Testis (tissue), 2 donors: ENCODE data around the gene ZNF383.
A peak's percentile ranks its signal among the peaks of the same experiment; 100 is the strongest.

Experiments used
- POLR2A ChIP-seq: fragments of 450-650 bp; IDR thresholded peaks from one replicate; pipeline ENCODE4 v1.6.1; 2017; ENCODE audit warnings: antibody characterized with exemption, mild to moderate bottlenecking, moderate library complexity
- TF ChIP-seq, protein P1 (sequence below), 3 experiments: fragments of 450-650 bp in 2 of 3; fragments of 200-600 bp in 1 of 3; sonication (generic) in 1 of 3; IDR thresholded peaks; one replicate each; pipeline ENCODE4 v1.5.1; 2016 to 2019; ENCODE audit warnings: antibody characterized with exemption in 3 of 3, mild to moderate bottlenecking in 2 of 3, moderate library complexity in 1 of 3

DNA sequence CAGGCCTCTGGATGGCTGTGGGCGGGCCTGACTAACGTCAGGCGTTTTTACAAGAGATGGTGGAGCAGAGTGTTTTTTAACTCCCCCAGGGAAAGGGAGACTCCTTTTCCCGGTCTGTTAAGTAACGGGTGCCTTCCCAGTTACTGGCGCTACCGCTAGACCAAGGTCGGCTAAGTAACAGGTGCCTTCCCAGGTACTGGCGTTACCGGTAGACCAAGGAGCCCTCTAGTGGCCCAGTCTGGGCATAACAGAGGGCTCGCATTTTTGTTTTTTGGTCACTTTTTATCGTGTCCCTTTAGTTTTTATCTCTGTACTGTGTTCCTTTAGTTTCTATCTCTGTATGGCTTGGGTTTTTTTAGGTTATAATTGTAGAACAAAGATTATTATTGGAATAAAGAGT lies 10.0 kb downstream of the ZNF383 start:
- TF ChIP-seq, protein P1, sequence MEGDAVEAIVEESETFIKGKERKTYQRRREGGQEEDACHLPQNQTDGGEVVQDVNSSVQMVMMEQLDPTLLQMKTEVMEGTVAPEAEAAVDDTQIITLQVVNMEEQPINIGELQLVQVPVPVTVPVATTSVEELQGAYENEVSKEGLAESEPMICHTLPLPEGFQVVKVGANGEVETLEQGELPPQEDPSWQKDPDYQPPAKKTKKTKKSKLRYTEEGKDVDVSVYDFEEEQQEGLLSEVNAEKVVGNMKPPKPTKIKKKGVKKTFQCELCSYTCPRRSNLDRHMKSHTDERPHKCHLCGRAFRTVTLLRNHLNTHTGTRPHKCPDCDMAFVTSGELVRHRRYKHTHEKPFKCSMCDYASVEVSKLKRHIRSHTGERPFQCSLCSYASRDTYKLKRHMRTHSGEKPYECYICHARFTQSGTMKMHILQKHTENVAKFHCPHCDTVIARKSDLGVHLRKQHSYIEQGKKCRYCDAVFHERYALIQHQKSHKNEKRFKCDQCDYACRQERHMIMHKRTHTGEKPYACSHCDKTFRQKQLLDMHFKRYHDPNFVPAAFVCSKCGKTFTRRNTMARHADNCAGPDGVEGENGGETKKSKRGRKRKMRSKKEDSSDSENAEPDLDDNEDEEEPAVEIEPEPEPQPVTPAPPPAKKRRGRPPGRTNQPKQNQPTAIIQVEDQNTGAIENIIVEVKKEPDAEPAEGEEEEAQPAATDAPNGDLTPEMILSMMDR (IDR thresholded peaks at IDR 0.05), result peak in 2 of 3 experiments; percentile 49 to 65
- no peak for TF ChIP-seq POLR2A
